Glutamatergic neuron (in vitro differentiated cells): ENCODE data around the gene NTN1. TPM values are rescaled to one million over a fixed set of nuclear protein-coding genes. Genes with fewer than 3 reads are reported as not detected.

Experiments
- DNase-seq: peaks from one replicate; pipeline ENCODE4 v3.0.0; 2022
- H3K27ac Mint-ChIP-seq: one replicate; pipeline ENCODE4 v1.8.0; 2020; ENCODE audit warnings: mild to moderate bottlenecking, mixed read lengths, inconsistent platforms; ENCODE audit not compliant: unreplicated experiment
- H3K27me3 Mint-ChIP-seq: one replicate; pipeline ENCODE4 v1.8.0; 2020; ENCODE audit warnings: mild to moderate bottlenecking, moderate library complexity, mixed read lengths, inconsistent platforms; ENCODE audit not compliant: unreplicated experiment
- H3K36me3 Mint-ChIP-seq: one replicate; pipeline ENCODE4 v1.8.0; 2020; ENCODE audit warnings: mild to moderate bottlenecking, mixed read lengths, inconsistent platforms; ENCODE audit not compliant: unreplicated experiment
- H3K4me1 Mint-ChIP-seq: one replicate; pipeline ENCODE4 v1.8.0; 2020; ENCODE audit warnings: mild to moderate bottlenecking, low read depth, mixed read lengths, inconsistent platforms; ENCODE audit not compliant: unreplicated experiment
- H3K4me3 Mint-ChIP-seq: one replicate; pipeline ENCODE4 v1.8.0; 2020; ENCODE audit warnings: mild to moderate bottlenecking, mixed read lengths, inconsistent platforms; ENCODE audit not compliant: unreplicated experiment
- H3K9me3 Mint-ChIP-seq: one replicate; pipeline ENCODE4 v1.8.0; 2020; ENCODE audit warnings: mild to moderate bottlenecking, moderate library complexity, mixed read lengths, inconsistent platforms; ENCODE audit not compliant: unreplicated experiment
- CTCF ChIP-seq: fragments of 200-600 bp; sonication (generic); IDR thresholded peaks from one replicate; pipeline ENCODE4 v1.5.0; 2021; ENCODE audit not compliant: partially characterized antibody, unreplicated experiment
- total RNA-seq: library from RNA; stranded (reverse); fragmentation: NEBNext Ultra II Directional; extraction: Animal tissue kit (Norgen Biotek cat#: 25700); gene quantifications from one replicate; pipeline ENCODE4 v1.2.1, GENCODE V29; 2021; ENCODE audit not compliant: unreplicated experiment

NTN1 gene
- total RNA-seq, 1 donor from 2014 or later, result 0.76 TPM

GRCh38 chr17:9205520-9206409 lies 184.5 kb downstream of the NTN1 start:
- H3K36me3 Mint-ChIP-seq, result no peaks in the 10 kb centered on the region
- no peak overlapping the region for H3K27ac Mint-ChIP-seq
- DNase-seq, result no peak
- H3K4me3 Mint-ChIP-seq, result no peak overlapping the region
- H3K4me1 Mint-ChIP-seq, result peaks cover 5% of the 10 kb centered on the region
- H3K27me3 Mint-ChIP-seq, result peaks cover 4% of the 10 kb centered on the region
- peaks cover 4% of the 10 kb centered on the region for H3K9me3 Mint-ChIP-seq
- no peak for TF ChIP-seq CTCF

- Mint-ChIP-seq H3K4me1 (peaks cover 2% of the 10 kb centered on the region), H3K36me3 (no peaks in the 10 kb centered on the region), H3K27ac (no peak overlapping the region), H3K27me3 (peaks cover 4% of the 10 kb centered on the region), H3K4me3 (no peak overlapping the region), H3K9me3 (peaks cover 4% of the 10 kb centered on the region)
- no peak for DNase-seq
- no peak for TF ChIP-seq CTCF
These were observed 185.0 kb downstream of the NTN1 start for GRCh38 chr17:9206410-9206703.

GRCh38 chr17:9206741-9207332 lies 185.5 kb downstream of the NTN1 start:
- H3K4me3 Mint-ChIP-seq, result no peak overlapping the region
- no peak overlapping the region for H3K27ac Mint-ChIP-seq
- peaks cover 2% of the 10 kb centered on the region for H3K4me1 Mint-ChIP-seq
- no peaks in the 10 kb centered on the region for H3K36me3 Mint-ChIP-seq
- H3K27me3 Mint-ChIP-seq, result peaks cover 4% of the 10 kb centered on the region
- H3K9me3 Mint-ChIP-seq, result peaks cover 4% of the 10 kb centered on the region
- no peak for DNase-seq
- no peak for TF ChIP-seq CTCF

GRCh38 chr17:9208381-9209105 lies 187.2 kb downstream of the NTN1 start:
- Mint-ChIP-seq H3K9me3 (peaks cover 4% of the 10 kb centered on the region), H3K4me1 (peaks cover 2% of the 10 kb centered on the region), H3K4me3 (no peak overlapping the region), H3K36me3 (no peaks in the 10 kb centered on the region), H3K27ac (no peak overlapping the region), H3K27me3 (peaks cover 7% of the 10 kb centered on the region)
- no peak for DNase-seq
- no peak for TF ChIP-seq CTCF
